COLO668 (cell line): ENCODE data around the gene TM4SF1.
A peak's percentile ranks its signal among the peaks of the same experiment; 100 is the strongest.

Source experiments
- DNase-seq: peaks from one replicate; lab custom pipeline; 2025; ENCODE audit not compliant: unreplicated experiment; lab: John Stamatoyannopoulos, UW

TM4SF1 gene

GRCh38 chr3:149377408-149378364, at the start of gene TM4SF1:
Gene TM4SF1, minus strand, starts transcription at chr3:149377649. Its CDS starts 102 bp downstream, at chr3:149377547.
- no peak for DNase-seq

- DNase-seq: no peak
Observed at GRCh38 chr3:149426325-149426724, 48.9 kb upstream of the TM4SF1 start.

- DNase-seq: no peak
Observed at GRCh38 chr3:149424918-149425317, 47.5 kb upstream of the TM4SF1 start.

- no peak for DNase-seq
Observed at GRCh38 chr3:149421764-149422163, 44.3 kb upstream of the TM4SF1 start.

GRCh38 chr3:149419816-149420215, 42.4 kb upstream of the TM4SF1 start:
- no peak for DNase-seq

- DNase-seq: no peak
Observed at GRCh38 chr3:149417727-149418126, 40.3 kb upstream of the TM4SF1 start.

- no peak for DNase-seq
Observed at GRCh38 chr3:149417174-149417573, 39.7 kb upstream of the TM4SF1 start.

GRCh38 chr3:149415484-149415883, 38.0 kb upstream of the TM4SF1 start:
- no peak for DNase-seq

- no peak for DNase-seq
Observed at GRCh38 chr3:149414557-149415231, 37.2 kb upstream of the TM4SF1 start.

- DNase-seq: no peak
Observed at GRCh38 chr3:149411583-149411982, 34.1 kb upstream of the TM4SF1 start.

- no peak for DNase-seq
Observed at GRCh38 chr3:149409351-149409750, 31.9 kb upstream of the TM4SF1 start.

GRCh38 chr3:149407898-149408297, 30.4 kb upstream of the TM4SF1 start:
- no peak for DNase-seq

GRCh38 chr3:149406244-149406752, 28.8 kb upstream of the TM4SF1 start:
- no peak for DNase-seq

GRCh38 chr3:149403443-149403842, 26.0 kb upstream of the TM4SF1 start:
- no peak for DNase-seq

- DNase-seq: no peak
Observed at GRCh38 chr3:149402481-149402880, 25.0 kb upstream of the TM4SF1 start.

GRCh38 chr3:149401926-149402310, 24.5 kb upstream of the TM4SF1 start:
- DNase-seq: no peak

- peak; percentile 57 for DNase-seq
Observed at GRCh38 chr3:149401212-149401925, 23.9 kb upstream of the TM4SF1 start.

- DNase-seq: no peak
Observed at GRCh38 chr3:149400645-149401044, 23.2 kb upstream of the TM4SF1 start.

- no peak for DNase-seq
Observed at GRCh38 chr3:149398296-149398695, 20.8 kb upstream of the TM4SF1 start.

- DNase-seq: no peak
Observed at GRCh38 chr3:149397528-149397927, 20.1 kb upstream of the TM4SF1 start.

GRCh38 chr3:149396476-149396875, 19.0 kb upstream of the TM4SF1 start:
- DNase-seq: no peak
